Right ventricle myocardium inferior (tissue), 1 donor: ENCODE data around the gene CPLX3. TPM values are rescaled to one million over a fixed set of nuclear protein-coding genes. Genes with fewer than 3 reads are reported as not detected.
A peak's percentile ranks its signal among the peaks of the same experiment; 100 is the strongest.

Experiments
- ATAC-seq: fragments of 200-7000 bp; cut with Tn5 transposase; one replicate; pipeline ENCODE4 v1.9.1; 2020; ENCODE audit warnings: mild to moderate bottlenecking, moderate library complexity
- DNase-seq: peaks from one replicate; pipeline ENCODE4 v3.0.0; 2021; ENCODE audit errors: missing footprints
- intact Hi-C: fragments of 100-400 bp; cut with DNase I; formaldehyde crosslinking; loops from one replicate; pipeline ENCODE4 v1.11.0; 2022
- total RNA-seq: library from RNA; stranded (reverse); fragmentation: NEBNext Ultra II Directional; extraction: Animal tissue kit (Norgen Biotek cat#: 25700); gene quantifications from one replicate; pipeline ENCODE4 v1.2.1, GENCODE V29; 2021
- donor health status: DM: no; HTN: yes; CAD: no; lungs with severe emphysema.

Gene CPLX3
- total RNA-seq, 1 donor from 2014 or later: 2.8 TPM

- intact Hi-C loops: no loop called here
- ATAC-seq (no peak), DNase-seq (no peak)
These were observed 11.7 kb downstream of the CPLX3 start for GRCh38 chr15:74838137-74838516.

- intact Hi-C loops: no loop called here
- no peak for DNase-seq
- no peak for ATAC-seq
These were observed 12.5 kb downstream of the CPLX3 start for GRCh38 chr15:74838746-74839525.

GRCh38 chr15:74839526-74840395, 13.3 kb downstream of the CPLX3 start:
- no peak for ATAC-seq
- intact Hi-C loops: no loop called here
- DNase-seq: no peak

- intact Hi-C loops: no loop called here
- no peak for DNase-seq
- ATAC-seq: no peak
These were observed 14.7 kb downstream of the CPLX3 start for GRCh38 chr15:74840851-74841775.

- intact Hi-C loops: loop anchor here (2.0 kb wide), 1 partner anchor 65 kb away; the partner anchor contains the start of gene FAM219B
- ATAC-seq: no peak
- no peak for DNase-seq
These were observed 15.5 kb downstream of the CPLX3 start for GRCh38 chr15:74841891-74842373.

GRCh38 chr15:74842581-74843444, 16.4 kb downstream of the CPLX3 start, which contains the start of gene ULK3:
TSS of gene ULK3 (minus strand) at chr15:74843156. CDS start at chr15:74843105, 51 bp downstream.
- ATAC-seq: peak; percentile 94
- intact Hi-C loops: loop anchor here (2.0 kb wide), 1 partner anchor 64 kb away; the partner anchor contains the start of gene FAM219B
- peak; percentile 96 for DNase-seq

- intact Hi-C loops: loop anchor here (2.0 kb wide), 1 partner anchor 63 kb away; the partner anchor contains the start of gene FAM219B
- no peak for ATAC-seq
- DNase-seq: no peak
These were observed 17.0 kb downstream of the CPLX3 start for GRCh38 chr15:74843445-74843828.

- intact Hi-C loops: loop anchor here (2.0 kb wide), 1 partner anchor 63 kb away; the partner anchor contains the start of gene FAM219B
- ATAC-seq (no peak), DNase-seq (no peak)
These were observed 17.5 kb downstream of the CPLX3 start for GRCh38 chr15:74843891-74844299.

GRCh38 chr15:74844319-74845207, 18.1 kb downstream of the CPLX3 start:
- intact Hi-C loops: no loop called here
- DNase-seq (no peak), ATAC-seq (no peak)

GRCh38 chr15:74845208-74845568, 18.8 kb downstream of the CPLX3 start:
- ATAC-seq (no peak), DNase-seq (no peak)

GRCh38 chr15:74845581-74845980, 19.2 kb downstream of the CPLX3 start:
- intact Hi-C loops: no loop called here
- no peak for DNase-seq
- ATAC-seq: no peak

More at GRCh38 chr15:74845208-74845568, 18.8 kb downstream of the CPLX3 start:
- intact Hi-C loops: no loop called here

GRCh38 chr15:74847432-74847831, 21.0 kb downstream of the CPLX3 start:
- ATAC-seq (peak; percentile 30), DNase-seq (no peak)
- intact Hi-C loops: no loop called here

- DNase-seq (no peak), ATAC-seq (no peak)
- intact Hi-C loops: no loop called here
These were observed 24.0 kb downstream of the CPLX3 start for GRCh38 chr15:74850393-74850792.

- intact Hi-C loops: no loop called here
- DNase-seq (no peak), ATAC-seq (no peak)
These were observed 25.5 kb downstream of the CPLX3 start for GRCh38 chr15:74851960-74852359.

GRCh38 chr15:74854453-74855022, 28.1 kb downstream of the CPLX3 start:
- intact Hi-C loops: no loop called here
- no peak for DNase-seq
- ATAC-seq: no peak

- DNase-seq (no peak), ATAC-seq (peak; percentile 66)
- intact Hi-C loops: no loop called here
These were observed 29.4 kb downstream of the CPLX3 start for GRCh38 chr15:74855857-74856256.
